Neural progenitor cell (in vitro differentiated cells): ENCODE results near the gene TRAP1. TPM values are rescaled to one million over a fixed set of nuclear protein-coding genes. Genes with fewer than 3 reads are reported as not detected.
"Not testable (repeated sequence)": the region's sequence is repeated elsewhere in the genome, so short reads cannot be mapped to it uniquely, and the experiment has no call there.

ENCODE experiments used
- DNase-seq: peaks from one replicate; pipeline ENCODE4 v3.0.0-alpha.2; 2016; ENCODE audit warnings: low spot score
- H2AFZ ChIP-seq: fragments of 200-600 bp; sonication (generic); replicated peaks from 2 replicates; pipeline ENCODE4 v1.6.1; 2016; ENCODE audit warnings: antibody characterized with exemption
- H3F3A ChIP-seq: fragments of 200-600 bp; sonication (generic); 2 replicates; pipeline ENCODE4 v1.6.1; 2016; ENCODE audit warnings: antibody characterized with exemption, low read depth
- H3K27ac ChIP-seq: fragments of 200-600 bp; sonication (generic); 2 replicates; pipeline ENCODE4 v1.5.1; 2016; ENCODE audit warnings: mild to moderate bottlenecking
- H3K27me3 ChIP-seq: fragments of 200-600 bp; sonication (generic); 2 replicates; pipeline ENCODE4 v1.6.1; 2016; ENCODE audit warnings: mild to moderate bottlenecking, moderate library complexity
- H3K36me3 ChIP-seq: fragments of 200-600 bp; sonication (generic); 2 replicates; pipeline ENCODE4 v1.5.1; 2016
- H3K4me1 ChIP-seq: fragments of 200-600 bp; sonication (generic); 2 replicates; pipeline ENCODE4 v1.6.1; 2016; ENCODE audit warnings: mixed run types
- H3K4me2 ChIP-seq: fragments of 200-600 bp; sonication (generic); 2 replicates; pipeline ENCODE4 v1.6.1; 2016
- H3K4me3 ChIP-seq: fragments of 200-600 bp; sonication (generic); 2 replicates; pipeline ENCODE4 v1.5.1; 2016
- H3K79me2 ChIP-seq: fragments of 200-600 bp; sonication (generic); 2 replicates; pipeline ENCODE4 v1.6.1; 2016; ENCODE audit warnings: low read depth
- H3K9ac ChIP-seq: fragments of 200-600 bp; sonication (generic); 2 replicates; pipeline ENCODE4 v1.6.1; 2016
- H3K9me3 ChIP-seq: fragments of 200-600 bp; sonication (generic); 2 replicates; pipeline ENCODE4 v1.5.1; 2016; ENCODE audit warnings: low read depth
- H4K20me1 ChIP-seq: fragments of 200-600 bp; sonication (generic); 2 replicates; pipeline ENCODE4 v1.6.1; 2016; ENCODE audit warnings: low read depth
- H3K27ac Mint-ChIP-seq: 3 replicates; pipeline ENCODE4 v1.8.0; 2021; ENCODE audit warnings: mixed read lengths
- H3K27me3 Mint-ChIP-seq: 2 replicates; pipeline ENCODE4 v1.8.0; 2022; ENCODE audit warnings: low read depth, mild to moderate bottlenecking, inconsistent platforms, moderate library complexity, mixed read lengths; ENCODE audit not compliant: insufficient read depth
- H3K36me3 Mint-ChIP-seq: 3 replicates; pipeline ENCODE4 v1.8.0; 2021; ENCODE audit warnings: mixed read lengths
- H3K4me1 Mint-ChIP-seq: 3 replicates; pipeline ENCODE4 v1.8.0; 2021; ENCODE audit warnings: mixed read lengths
- H3K4me3 Mint-ChIP-seq: 3 replicates; pipeline ENCODE4 v1.8.0; 2021; ENCODE audit warnings: mild to moderate bottlenecking, moderate library complexity, mixed read lengths
- H3K9me3 Mint-ChIP-seq: 3 replicates; pipeline ENCODE4 v1.8.0; 2020; ENCODE audit warnings: mixed read lengths
- CTCF ChIP-seq: fragments of 200-600 bp; sonication (generic); IDR thresholded peaks from 2 replicates; pipeline ENCODE4 v1.5.1; 2017; ENCODE audit warnings: antibody characterized with exemption, mild to moderate bottlenecking
- EZH2 ChIP-seq: fragments of 200-600 bp; sonication (generic); IDR thresholded peaks from 2 replicates; pipeline ENCODE4 v1.6.1; 2017; ENCODE audit warnings: antibody characterized with exemption, mild to moderate bottlenecking, moderate library complexity
- EZH2phosphoT487 ChIP-seq: fragments of 200-600 bp; sonication (generic); IDR thresholded peaks from 2 replicates; pipeline ENCODE4 v1.6.1; 2017; ENCODE audit warnings: antibody characterized with exemption
- total RNA-seq: library from RNA; depleted of rRNA; stranded (reverse); fragments of >200 nt; gene quantifications from 2 replicates; pipeline ENCODE4 v1.2.3, GENCODE V29; 2015; ENCODE audit warnings: low replicate concordance

The TRAP1 gene
- total RNA-seq, 1 donor from 2014 or later = 119 TPM

- H3K36me3 ChIP-seq = no peaks in the 10 kb centered on the region
- no peak for DNase-seq
- H3F3A ChIP-seq = peaks cover 17% of the 10 kb centered on the region
- Mint-ChIP-seq H3K9me3 (no peaks in the 10 kb centered on the region), H3K27me3 (no peaks in the 10 kb centered on the region), H3K4me1 (peaks cover 29% of the 10 kb centered on the region), H3K36me3 (peaks cover 21% of the 10 kb centered on the region), H3K4me3 (peak overlapping the region; percentile 99), H3K27ac (no peak overlapping the region)
- H3K27ac ChIP-seq = no peak overlapping the region
- H3K4me1 ChIP-seq = peaks cover 8% of the 10 kb centered on the region
- H3K27me3 ChIP-seq = no peaks in the 10 kb centered on the region
- peaks cover 7% of the 10 kb centered on the region for H4K20me1 ChIP-seq
- H3K79me2 ChIP-seq = peaks cover 43% of the 10 kb centered on the region
- no peak for TF ChIP-seq CTCF
- TF ChIP-seq EZH2phosphoT487 = no peak
- TF ChIP-seq EZH2 = no peak
- peak overlapping the region; percentile 82 for H3K4me2 ChIP-seq
- peak overlapping the region; percentile 97 for H3K4me3 ChIP-seq
- H2AFZ ChIP-seq = no peak overlapping the region
- peak overlapping the region; percentile 69 for H3K9ac ChIP-seq
- no peaks in the 10 kb centered on the region for H3K9me3 ChIP-seq
Observed at GRCh38 chr16:3609895-3610697, 107.2 kb downstream of the TRAP1 start.

- not testable (repeated sequence) for H3K27me3 ChIP-seq, H4K20me1 ChIP-seq, H3K36me3 ChIP-seq, H3K4me3 Mint-ChIP-seq, H2AFZ ChIP-seq, DNase-seq, H3K9ac ChIP-seq, H3K4me2 ChIP-seq, H3K9me3 ChIP-seq, H3K27me3 Mint-ChIP-seq, H3K4me1 ChIP-seq, H3K27ac ChIP-seq, H3K9me3 Mint-ChIP-seq, H3K27ac Mint-ChIP-seq, H3K4me3 ChIP-seq
- Histone ChIP-seq H3F3A (peaks cover 17% of the 10 kb centered on the region), H3K79me2 (peaks cover 32% of the 10 kb centered on the region)
- Mint-ChIP-seq H3K36me3 (peaks cover 19% of the 10 kb centered on the region), H3K4me1 (peaks cover 29% of the 10 kb centered on the region)
Observed at GRCh38 chr16:3608976-3609375, 108.3 kb downstream of the TRAP1 start.

GRCh38 chr16:3608069-3608468 lies 109.3 kb downstream of the TRAP1 start:
- TF ChIP-seq EZH2 (no peak), CTCF (no peak)
- Mint-ChIP-seq H3K9me3 (no peaks in the 10 kb centered on the region), H3K27me3 (no peaks in the 10 kb centered on the region), H3K4me3 (no peak overlapping the region), H3K4me1 (peaks cover 25% of the 10 kb centered on the region), H3K27ac (no peak overlapping the region), H3K36me3 (peaks cover 19% of the 10 kb centered on the region)
- peaks cover 8% of the 10 kb centered on the region for H3K4me1 ChIP-seq
- peaks cover 7% of the 10 kb centered on the region for H4K20me1 ChIP-seq
- no peaks in the 10 kb centered on the region for H3K27me3 ChIP-seq
- no peak for DNase-seq
- H3F3A ChIP-seq = peaks cover 16% of the 10 kb centered on the region
- H2AFZ ChIP-seq = no peak overlapping the region
- H3K27ac ChIP-seq = no peak overlapping the region
- H3K4me2 ChIP-seq = no peak overlapping the region
- H3K9me3 ChIP-seq = no peaks in the 10 kb centered on the region
- H3K9ac ChIP-seq = no peak overlapping the region
- no peaks in the 10 kb centered on the region for H3K36me3 ChIP-seq
- H3K4me3 ChIP-seq = no peak overlapping the region
- peaks cover 25% of the 10 kb centered on the region for H3K79me2 ChIP-seq

Other genes starting within 250 kb of the TRAP1 start
- gene C16orf90, start 222.0 kb downstream of the TRAP1 start, total RNA-seq = not detected in 2 replicates
- 26.7 and 40.8 TPM in 2 replicates for gene CLUAP1, start 216.5 kb downstream of the TRAP1 start, total RNA-seq
- 0.25 TPM in 1 of 2 replicates, not detected in the other for gene NLRC3, start 140.1 kb downstream of the TRAP1 start, total RNA-seq
- gene SLX4, start 105.9 kb downstream of the TRAP1 start, total RNA-seq = 7.7 and 13.0 TPM in 2 replicates
- 22.8 and 33.0 TPM in 2 replicates for gene DNASE1, start 62.8 kb downstream of the TRAP1 start, total RNA-seq
- 21.6 and 60.6 TPM in 2 replicates for gene CREBBP, start 163.2 kb upstream of the TRAP1 start, total RNA-seq